PC-9 (cell line): Measurements from ENCODE around the gene DYDC1.
"Not testable (repeated sequence)": the region's sequence is repeated elsewhere in the genome, so short reads cannot be mapped to it uniquely, and the experiment has no call there.

Experiments used
- EZH2 ChIP-seq: fragments of 200-600 bp; sonication (generic); IDR thresholded peaks from 2 replicates; pipeline ENCODE4 v1.8.0; 2017; ENCODE audit warnings: antibody characterized with exemption, low read depth
- TF ChIP-seq, protein P1 (sequence below): fragments of 200-600 bp; sonication (generic); conservative IDR thresholded peaks from 2 replicates; pipeline ENCODE4 v1.6.1; 2017; ENCODE audit warnings: mixed run types, antibody characterized with exemption, mild to moderate bottlenecking, moderate library complexity

DNA sequence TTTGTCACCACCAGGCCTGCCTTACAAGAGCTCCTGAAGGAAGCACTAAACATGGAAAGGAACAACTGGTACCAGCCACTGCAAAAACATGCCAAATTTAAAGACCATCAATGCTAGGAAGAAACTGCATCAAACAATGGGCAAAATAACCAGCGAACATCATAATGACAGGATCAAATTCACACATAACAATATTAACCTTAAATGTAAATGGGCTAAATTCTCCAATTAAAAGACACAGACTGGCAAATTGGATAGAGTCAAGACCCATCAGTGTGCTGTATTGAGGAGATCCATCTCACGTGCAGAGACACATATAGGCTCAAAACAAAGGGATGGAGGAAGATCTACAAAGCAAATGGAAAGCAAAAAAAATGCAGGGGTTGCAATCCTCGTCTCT lies 50.6 kb downstream of the DYDC1 start:
- TF ChIP-seq, protein P1, sequence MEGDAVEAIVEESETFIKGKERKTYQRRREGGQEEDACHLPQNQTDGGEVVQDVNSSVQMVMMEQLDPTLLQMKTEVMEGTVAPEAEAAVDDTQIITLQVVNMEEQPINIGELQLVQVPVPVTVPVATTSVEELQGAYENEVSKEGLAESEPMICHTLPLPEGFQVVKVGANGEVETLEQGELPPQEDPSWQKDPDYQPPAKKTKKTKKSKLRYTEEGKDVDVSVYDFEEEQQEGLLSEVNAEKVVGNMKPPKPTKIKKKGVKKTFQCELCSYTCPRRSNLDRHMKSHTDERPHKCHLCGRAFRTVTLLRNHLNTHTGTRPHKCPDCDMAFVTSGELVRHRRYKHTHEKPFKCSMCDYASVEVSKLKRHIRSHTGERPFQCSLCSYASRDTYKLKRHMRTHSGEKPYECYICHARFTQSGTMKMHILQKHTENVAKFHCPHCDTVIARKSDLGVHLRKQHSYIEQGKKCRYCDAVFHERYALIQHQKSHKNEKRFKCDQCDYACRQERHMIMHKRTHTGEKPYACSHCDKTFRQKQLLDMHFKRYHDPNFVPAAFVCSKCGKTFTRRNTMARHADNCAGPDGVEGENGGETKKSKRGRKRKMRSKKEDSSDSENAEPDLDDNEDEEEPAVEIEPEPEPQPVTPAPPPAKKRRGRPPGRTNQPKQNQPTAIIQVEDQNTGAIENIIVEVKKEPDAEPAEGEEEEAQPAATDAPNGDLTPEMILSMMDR = not testable (repeated sequence)
- TF ChIP-seq EZH2 = not testable (repeated sequence)
